Activated B cell treated with CpG ODN at 0.5 μM for 24 hours (primary cell): ENCODE data around the gene KLHL29. TPM values are rescaled to one million over a fixed set of nuclear protein-coding genes. Genes with fewer than 3 reads are reported as not detected.

Experiments used
- ATAC-seq: fragments of 200-7000 bp; cut with Tn5 transposase; one replicate; pipeline ENCODE4 v1.10.0; 2021; ENCODE audit warnings: low read depth, mild to moderate bottlenecking, moderate library complexity
- CTCF ChIA-PET: fragments of 350-600 bp; sonication (Branson Sonifier 250); formaldehyde crosslinking; loops from one replicate; lab custom pipeline; 2021; ENCODE audit warnings: antibody characterized with exemption; lab: Charles Lee
- POLR2A ChIA-PET: fragments of 350-600 bp; sonication (Branson Sonifier 250); formaldehyde crosslinking; loops from one replicate; lab custom pipeline; 2021; ENCODE audit warnings: antibody characterized with exemption; lab: Charles Lee
- DNase-seq: peaks from one replicate; pipeline ENCODE4 v3.0.0; 2022
- H3K27ac Mint-ChIP-seq: one replicate; pipeline ENCODE4 v1.8.0; 2020; ENCODE audit warnings: mixed read lengths
- H3K27me3 Mint-ChIP-seq: one replicate; pipeline ENCODE4 v1.8.0; 2021; ENCODE audit warnings: mixed read lengths
- H3K36me3 Mint-ChIP-seq: one replicate; pipeline ENCODE4 v1.8.0; 2021; ENCODE audit warnings: low read depth, mixed read lengths
- H3K4me1 Mint-ChIP-seq: one replicate; pipeline ENCODE4 v1.8.0; 2021; ENCODE audit warnings: mixed read lengths
- H3K4me3 Mint-ChIP-seq: one replicate; pipeline ENCODE4 v1.8.0; 2020; ENCODE audit warnings: mild to moderate bottlenecking, mixed read lengths
- H3K9me3 Mint-ChIP-seq: one replicate; pipeline ENCODE4 v1.8.0; 2020; ENCODE audit warnings: mixed read lengths
- intact Hi-C: fragments of 100-400 bp; cut with micrococcal nuclease; formaldehyde crosslinking; loops from one replicate; pipeline ENCODE4 v1.15.1; 2024
- total RNA-seq: library from RNA; stranded (reverse); gene quantifications from 2 replicates; pipeline ENCODE4 v1.2.3, GENCODE V29; 2022
- TF ChIP-seq, protein P1 (sequence below): fragments of 200-600 bp; IDR thresholded peaks from one replicate; pipeline ENCODE4 v1.8.0; 2022; ENCODE audit warnings: antibody characterized with exemption, mild to moderate bottlenecking

KLHL29 gene
- total RNA-seq, 1 donor from 2014 or later: 2.5 TPM

DNA sequence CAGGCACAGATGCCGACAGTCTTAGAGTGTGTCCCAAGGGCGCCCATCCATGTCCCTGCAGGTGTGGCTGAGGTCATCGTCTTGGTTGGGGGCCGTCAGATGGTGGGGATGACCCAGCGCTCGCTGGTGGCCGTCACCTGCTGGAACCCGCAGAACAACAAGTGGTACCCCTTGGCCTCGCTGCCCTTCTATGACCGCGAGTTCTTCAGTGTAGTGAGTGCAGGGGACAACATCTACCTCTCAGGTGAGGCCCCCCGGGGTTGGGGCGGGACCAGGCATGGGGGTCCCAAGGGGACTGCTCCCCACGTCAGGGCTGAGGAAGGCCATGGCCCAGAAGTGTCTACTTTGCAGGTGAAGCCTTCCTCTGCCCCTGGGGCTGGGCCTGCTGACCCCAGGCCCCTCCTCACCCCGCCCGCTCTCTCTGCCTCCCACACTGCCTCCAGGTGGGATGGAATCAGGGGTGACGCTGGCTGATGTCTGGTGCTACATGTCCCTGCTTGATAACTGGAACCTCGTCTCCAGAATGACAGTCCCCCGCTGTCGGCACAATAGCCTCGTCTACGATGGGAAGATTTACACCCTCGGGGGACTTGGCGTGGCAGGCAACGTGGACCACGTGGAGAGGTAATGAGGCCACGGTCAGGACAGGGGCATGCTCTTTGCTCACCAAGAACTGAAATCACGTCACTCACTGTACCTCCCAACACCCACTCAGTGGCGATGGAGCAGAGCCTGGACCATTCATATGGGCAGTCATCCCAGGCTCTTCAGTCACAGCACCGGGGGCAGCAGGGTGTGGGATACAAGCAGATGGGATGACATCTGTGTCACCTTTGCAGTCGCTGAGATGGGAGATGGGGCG, 311.1 kb downstream of the KLHL29 start:
- H3K36me3 Mint-ChIP-seq: peaks cover 29% of the 10 kb centered on the region
- no peak for DNase-seq
- no peaks in the 10 kb centered on the region for H3K27me3 Mint-ChIP-seq
- H3K4me3 Mint-ChIP-seq: no peak overlapping the region
- H3K9me3 Mint-ChIP-seq: no peaks in the 10 kb centered on the region
- no peak overlapping the region for H3K27ac Mint-ChIP-seq
- TF ChIP-seq, protein P1, sequence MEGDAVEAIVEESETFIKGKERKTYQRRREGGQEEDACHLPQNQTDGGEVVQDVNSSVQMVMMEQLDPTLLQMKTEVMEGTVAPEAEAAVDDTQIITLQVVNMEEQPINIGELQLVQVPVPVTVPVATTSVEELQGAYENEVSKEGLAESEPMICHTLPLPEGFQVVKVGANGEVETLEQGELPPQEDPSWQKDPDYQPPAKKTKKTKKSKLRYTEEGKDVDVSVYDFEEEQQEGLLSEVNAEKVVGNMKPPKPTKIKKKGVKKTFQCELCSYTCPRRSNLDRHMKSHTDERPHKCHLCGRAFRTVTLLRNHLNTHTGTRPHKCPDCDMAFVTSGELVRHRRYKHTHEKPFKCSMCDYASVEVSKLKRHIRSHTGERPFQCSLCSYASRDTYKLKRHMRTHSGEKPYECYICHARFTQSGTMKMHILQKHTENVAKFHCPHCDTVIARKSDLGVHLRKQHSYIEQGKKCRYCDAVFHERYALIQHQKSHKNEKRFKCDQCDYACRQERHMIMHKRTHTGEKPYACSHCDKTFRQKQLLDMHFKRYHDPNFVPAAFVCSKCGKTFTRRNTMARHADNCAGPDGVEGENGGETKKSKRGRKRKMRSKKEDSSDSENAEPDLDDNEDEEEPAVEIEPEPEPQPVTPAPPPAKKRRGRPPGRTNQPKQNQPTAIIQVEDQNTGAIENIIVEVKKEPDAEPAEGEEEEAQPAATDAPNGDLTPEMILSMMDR: no peak
- ChIA-PET CTCF (no interaction called here), POLR2A (no interaction called here)
- intact Hi-C loops: no loop called here
- no peak for ATAC-seq
- H3K4me1 Mint-ChIP-seq: no peaks in the 10 kb centered on the region

DNA sequence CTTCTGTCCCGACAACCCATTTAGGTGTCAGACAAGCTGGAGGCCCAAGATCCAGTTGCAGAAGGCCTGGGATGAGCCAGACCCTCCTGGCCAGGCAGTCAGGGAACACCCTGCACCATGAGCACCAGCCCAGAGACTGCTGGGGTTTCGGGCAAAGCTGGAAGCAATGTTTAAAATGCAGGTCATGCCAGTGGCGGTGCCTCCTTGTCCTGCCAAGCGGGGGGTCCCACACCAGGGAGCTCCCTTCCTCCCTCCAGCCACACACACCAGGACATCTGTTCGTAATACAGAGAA, 311.7 kb downstream of the KLHL29 start:
- ChIA-PET CTCF (no interaction called here), POLR2A (no interaction called here)
- H3K27me3 Mint-ChIP-seq: no peaks in the 10 kb centered on the region
- H3K4me1 Mint-ChIP-seq: no peaks in the 10 kb centered on the region
- TF ChIP-seq, protein P1: no peak
- no peak overlapping the region for H3K4me3 Mint-ChIP-seq
- no peaks in the 10 kb centered on the region for H3K9me3 Mint-ChIP-seq
- no peak for DNase-seq
- ATAC-seq: no peak
- intact Hi-C loops: no loop called here
- no peak overlapping the region for H3K27ac Mint-ChIP-seq
- peaks cover 24% of the 10 kb centered on the region for H3K36me3 Mint-ChIP-seq

DNA sequence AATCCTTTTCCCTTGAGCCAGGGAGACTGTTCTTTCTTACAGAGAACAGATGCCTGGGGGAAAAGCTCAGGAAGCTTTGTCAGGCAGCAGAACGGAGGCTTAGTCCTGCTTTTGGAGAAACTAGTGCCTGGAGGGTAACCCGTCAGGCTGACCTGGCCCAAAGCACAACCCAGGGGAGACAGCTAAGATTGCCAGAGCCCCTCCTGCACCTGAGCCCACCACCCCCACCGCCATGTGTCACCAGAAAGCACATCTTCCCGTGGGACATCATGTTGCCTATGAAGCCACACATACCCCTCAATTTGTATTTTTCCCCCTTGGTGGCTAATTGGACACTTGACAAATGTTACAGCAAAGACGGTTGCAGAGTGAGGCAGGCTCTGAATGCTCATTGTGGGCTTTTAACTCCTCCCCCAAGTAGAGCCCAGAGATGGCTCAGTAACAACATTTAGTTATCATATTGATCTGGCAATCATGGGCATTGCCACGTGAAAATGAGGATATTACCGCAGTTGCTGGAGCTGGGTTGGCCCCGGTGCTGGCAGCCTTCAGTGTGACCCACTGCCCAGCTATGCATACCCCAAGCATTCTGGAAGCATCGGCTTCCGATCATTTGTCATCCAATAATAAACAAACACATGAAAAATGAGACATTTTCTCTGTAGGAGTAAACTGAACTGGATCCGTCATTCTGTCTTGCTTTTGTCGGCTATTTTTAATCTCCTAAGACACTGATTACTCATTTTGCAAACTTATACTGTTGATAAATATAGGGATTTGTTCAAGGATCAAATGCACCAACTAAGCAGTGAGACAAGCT, 312.5 kb downstream of the KLHL29 start:
- intact Hi-C loops: no loop called here
- no peaks in the 10 kb centered on the region for H3K9me3 Mint-ChIP-seq
- TF ChIP-seq, protein P1: no peak
- ATAC-seq: no peak
- no peaks in the 10 kb centered on the region for H3K4me1 Mint-ChIP-seq
- peaks cover 21% of the 10 kb centered on the region for H3K36me3 Mint-ChIP-seq
- no peak for DNase-seq
- no peak overlapping the region for H3K4me3 Mint-ChIP-seq
- ChIA-PET POLR2A (no interaction called here), CTCF (no interaction called here)
- H3K27me3 Mint-ChIP-seq: no peaks in the 10 kb centered on the region
- H3K27ac Mint-ChIP-seq: no peak overlapping the region

DNA sequence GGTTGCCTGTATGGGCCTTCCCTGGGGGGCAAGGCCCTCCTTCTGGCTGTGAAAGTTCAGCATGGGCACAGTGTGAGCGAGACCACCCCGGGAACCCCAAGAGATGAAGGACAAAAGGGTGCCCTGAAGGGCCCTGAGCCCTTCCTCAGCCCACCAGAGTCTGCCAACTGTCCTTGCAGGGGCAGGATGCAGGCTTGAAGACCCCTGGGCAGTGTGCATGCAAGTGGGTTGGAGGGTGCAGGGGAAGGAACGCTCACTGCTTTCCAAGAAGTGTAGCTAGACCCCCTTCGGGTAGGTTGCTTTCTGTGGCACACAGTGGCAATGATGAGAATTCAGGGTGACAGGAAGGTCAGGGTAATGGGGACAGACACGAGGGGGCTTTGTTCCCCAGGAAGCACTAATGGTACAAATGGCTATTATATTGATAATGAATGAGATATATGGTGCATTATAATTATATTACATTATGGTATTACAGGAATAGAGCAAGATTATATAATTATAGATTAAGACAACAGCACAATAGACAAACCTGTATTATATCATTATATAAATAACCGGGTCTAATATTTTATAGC, 313.2 kb downstream of the KLHL29 start:
- Mint-ChIP-seq H3K36me3 (peaks cover 21% of the 10 kb centered on the region), H3K4me3 (no peak overlapping the region), H3K9me3 (no peaks in the 10 kb centered on the region), H3K27ac (no peak overlapping the region), H3K27me3 (no peaks in the 10 kb centered on the region), H3K4me1 (no peaks in the 10 kb centered on the region)
- ATAC-seq: no peak
- ChIA-PET CTCF (no interaction called here), POLR2A (no interaction called here)
- intact Hi-C loops: no loop called here
- TF ChIP-seq, protein P1: no peak
- no peak for DNase-seq
